Non-pigmented ciliary epithelial cell (primary cell): ENCODE data around the gene TEAD4.

Source experiments
- DNase-seq: peaks from one replicate; pipeline ENCODE4 v3.0.0-alpha.2; 2010; ENCODE audit warnings: low read depth

Gene TEAD4

GRCh38 chr12:2959192-2959504 lies at the start of gene TEAD4:
TSS of gene TEAD4 (plus strand) at chr12:2959397.
- no peak for DNase-seq

GRCh38 chr12:2912216-2912575 lies 47.0 kb upstream of the TEAD4 start:
- no peak for DNase-seq

GRCh38 chr12:2919249-2919648 lies 39.9 kb upstream of the TEAD4 start:
- no peak for DNase-seq

GRCh38 chr12:2922329-2922728 lies 36.9 kb upstream of the TEAD4 start:
- no peak for DNase-seq

- DNase-seq, result no peak
Observed at GRCh38 chr12:2923057-2923456, 36.1 kb upstream of the TEAD4 start.

- DNase-seq, result no peak
Observed at GRCh38 chr12:2924019-2924418, 35.2 kb upstream of the TEAD4 start.

- no peak for DNase-seq
Observed at GRCh38 chr12:2925322-2925995, 33.7 kb upstream of the TEAD4 start.

GRCh38 chr12:2930865-2931264 lies 28.3 kb upstream of the TEAD4 start:
- no peak for DNase-seq

- no peak for DNase-seq
Observed at GRCh38 chr12:2933586-2933985, 25.6 kb upstream of the TEAD4 start.

GRCh38 chr12:2934371-2934770 lies 24.8 kb upstream of the TEAD4 start:
- no peak for DNase-seq

GRCh38 chr12:2936301-2936700 lies 22.9 kb upstream of the TEAD4 start:
- no peak for DNase-seq

- DNase-seq, result no peak
Observed at GRCh38 chr12:2937500-2937899, 21.7 kb upstream of the TEAD4 start.

- DNase-seq, result no peak
Observed at GRCh38 chr12:2939191-2939590, 20.0 kb upstream of the TEAD4 start.

- DNase-seq, result no peak
Observed at GRCh38 chr12:2940564-2940963, 18.6 kb upstream of the TEAD4 start.

- no peak for DNase-seq
Observed at GRCh38 chr12:2941524-2941923, 17.7 kb upstream of the TEAD4 start.

GRCh38 chr12:2944401-2945047 lies 14.7 kb upstream of the TEAD4 start:
- no peak for DNase-seq

- DNase-seq, result no peak
Observed at GRCh38 chr12:2949411-2949810, 9.8 kb upstream of the TEAD4 start.

GRCh38 chr12:2955888-2956287 lies 3.3 kb upstream of the TEAD4 start:
- DNase-seq, result no peak

- DNase-seq, result no peak
Observed at GRCh38 chr12:2957816-2958431, 1.3 kb upstream of the TEAD4 start.

GRCh38 chr12:2958432-2959191 lies 585 bp upstream of the TEAD4 start:
- DNase-seq, result no peak

GRCh38 chr12:2959505-2960389 lies 550 bp downstream of the TEAD4 start:
- no peak for DNase-seq

GRCh38 chr12:2960390-2960956 lies 1.3 kb downstream of the TEAD4 start:
- DNase-seq, result no peak
